HG02571 (cell line): Measurements from ENCODE around the gene MFSD1.

Experiments used
- ATAC-seq: cut with Tn5 transposase; IDR thresholded peaks from one replicate; pipeline ENCODE4 v1.9.1; 2021; ENCODE audit warnings: mild to moderate bottlenecking, moderate library complexity; ENCODE audit not compliant: unreplicated experiment

Gene MFSD1

GRCh38 chr3:158809642-158810041, 7.8 kb downstream of the MFSD1 start:
- no peak for ATAC-seq

- no peak for ATAC-seq
Observed at GRCh38 chr3:158810823-158811724, 9.2 kb downstream of the MFSD1 start.

GRCh38 chr3:158819282-158819681, 17.4 kb downstream of the MFSD1 start:
- no peak for ATAC-seq

- no peak for ATAC-seq
Observed at GRCh38 chr3:158820521-158820920, 18.7 kb downstream of the MFSD1 start.

GRCh38 chr3:158821847-158822246, 20.0 kb downstream of the MFSD1 start:
- ATAC-seq: no peak

- no peak for ATAC-seq
Observed at GRCh38 chr3:158823426-158823825, 21.6 kb downstream of the MFSD1 start.

- ATAC-seq: no peak
Observed at GRCh38 chr3:158827773-158828172, 25.9 kb downstream of the MFSD1 start.

GRCh38 chr3:158830391-158830790, 28.5 kb downstream of the MFSD1 start:
- ATAC-seq: no peak

GRCh38 chr3:158831861-158832260, 30.0 kb downstream of the MFSD1 start:
- no peak for ATAC-seq

- ATAC-seq: no peak
Observed at GRCh38 chr3:158835631-158836030, 33.8 kb downstream of the MFSD1 start.

GRCh38 chr3:158836312-158836711, 34.5 kb downstream of the MFSD1 start:
- ATAC-seq: no peak

GRCh38 chr3:158837240-158837639, 35.4 kb downstream of the MFSD1 start:
- no peak for ATAC-seq

- ATAC-seq: no peak
Observed at GRCh38 chr3:158839966-158840365, 38.1 kb downstream of the MFSD1 start.

- no peak for ATAC-seq
Observed at GRCh38 chr3:158841387-158841786, 39.5 kb downstream of the MFSD1 start.

- ATAC-seq: no peak
Observed at GRCh38 chr3:158842976-158843375, 41.1 kb downstream of the MFSD1 start.

GRCh38 chr3:158845765-158846350, 44.0 kb downstream of the MFSD1 start:
- ATAC-seq: no peak

- peak; percentile 87 for ATAC-seq
Observed at GRCh38 chr3:158846803-158847451, 45.1 kb downstream of the MFSD1 start.

- ATAC-seq: peak; percentile 16
Observed at GRCh38 chr3:158847452-158847821, 45.6 kb downstream of the MFSD1 start.

GRCh38 chr3:158847885-158848284, 46.0 kb downstream of the MFSD1 start:
- no peak for ATAC-seq

GRCh38 chr3:158849757-158850156, 47.9 kb downstream of the MFSD1 start:
- no peak for ATAC-seq

- no peak for ATAC-seq
Observed at GRCh38 chr3:158859362-158859761, 57.5 kb downstream of the MFSD1 start.

- ATAC-seq: no peak
Observed at GRCh38 chr3:158863247-158863646, 61.4 kb downstream of the MFSD1 start.
